Measurements from ENCODE around the gene MRGPRX4. TPM values are rescaled to one million over a fixed set of nuclear protein-coding genes. Genes with fewer than 3 reads are reported as not detected.
"Not testable (repeated sequence)": the region's sequence is repeated elsewhere in the genome, so short reads cannot be mapped to it uniquely, and the experiment has no call there.

The MRGPRX4 gene
- not detected for total RNA-seq

- no peak for DNase-seq (ENCODE audit: low read depth in 2 of 3, low spot score in 2 of 3)
Observed at GRCh38 chr11:18172666-18173065, at the start of gene MRGPRX4. Gene MRGPRX4, plus strand, starts transcription at chr11:18172837. Its CDS starts 420 bp downstream, at chr11:18173257.

DNA sequence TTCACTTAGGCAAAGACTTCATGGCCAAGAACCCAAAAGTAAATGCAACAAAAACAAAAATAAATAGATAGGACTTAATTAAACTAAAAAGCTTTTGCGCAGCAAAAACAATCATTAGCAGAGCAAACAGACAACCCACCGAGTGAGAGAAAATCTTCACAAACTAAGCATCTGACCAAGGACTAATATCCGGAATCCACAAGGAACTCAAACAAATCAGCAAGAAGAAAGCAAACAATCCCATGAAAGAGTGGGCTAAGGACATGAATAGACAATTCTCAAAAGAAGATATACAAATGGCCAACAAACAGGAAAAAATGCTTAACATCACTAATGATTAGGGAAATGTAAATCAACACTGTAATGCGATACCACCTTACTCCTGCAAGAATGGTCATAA is 41.5 kb upstream of the MRGPRX4 start:
- not testable (repeated sequence) for DNase-seq (ENCODE audit: low read depth in 2 of 3, low spot score in 2 of 3)

DNA sequence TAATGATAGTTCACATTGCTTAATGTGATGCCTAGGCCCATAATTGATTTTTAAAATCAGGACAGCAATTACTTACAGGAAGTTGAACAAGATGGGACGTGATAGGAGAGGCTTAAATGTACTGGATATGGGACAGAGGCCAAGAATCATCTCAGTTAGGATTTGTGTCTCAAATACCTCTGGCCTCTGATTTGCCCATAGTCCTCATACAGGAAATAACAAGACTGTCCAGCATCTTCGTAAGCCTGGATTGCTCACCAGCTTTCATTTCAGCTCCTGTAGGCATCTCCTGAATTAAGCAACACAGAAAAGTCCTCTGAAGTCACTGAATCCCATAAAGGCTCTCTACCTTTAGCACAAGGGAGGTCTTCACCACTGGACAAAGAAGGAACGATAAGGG is 40.3 kb upstream of the MRGPRX4 start, which contains the start of gene MRGPRX3:
MRGPRX3 (plus strand) TSS at position 231 of the 400 bp plus-strand sequence. CDS start 4,632 bp downstream, outside the sequence.
- DNase-seq (ENCODE audit: low read depth in 2 of 3, low spot score in 2 of 3), result no peak

DNA sequence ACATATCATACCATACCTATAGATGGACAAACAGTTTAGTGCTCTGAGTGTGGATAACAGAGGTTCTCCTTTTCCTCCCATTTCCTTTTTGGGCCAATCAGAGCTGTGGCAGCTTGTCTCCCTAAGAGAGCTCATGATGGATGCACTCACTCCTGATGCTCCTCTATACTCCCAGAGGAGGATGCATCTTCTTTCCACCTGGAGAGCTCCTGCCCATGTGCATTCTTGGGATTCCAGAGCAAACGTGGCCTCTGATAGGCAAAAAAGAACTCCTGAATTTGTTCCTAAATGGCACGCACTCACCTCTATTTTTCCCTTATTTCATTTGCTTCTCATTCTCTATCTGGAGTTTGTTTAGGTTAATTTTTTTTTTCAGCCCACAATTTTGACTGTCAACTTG is 37.3 kb upstream of the MRGPRX4 start:
- DNase-seq (ENCODE audit: low read depth in 2 of 3, low spot score in 2 of 3), result no peak

- DNase-seq (ENCODE audit: low read depth in 2 of 3, low spot score in 2 of 3), result no peak
Observed at GRCh38 chr11:18137186-18137800, 35.3 kb upstream of the MRGPRX4 start.

DNA sequence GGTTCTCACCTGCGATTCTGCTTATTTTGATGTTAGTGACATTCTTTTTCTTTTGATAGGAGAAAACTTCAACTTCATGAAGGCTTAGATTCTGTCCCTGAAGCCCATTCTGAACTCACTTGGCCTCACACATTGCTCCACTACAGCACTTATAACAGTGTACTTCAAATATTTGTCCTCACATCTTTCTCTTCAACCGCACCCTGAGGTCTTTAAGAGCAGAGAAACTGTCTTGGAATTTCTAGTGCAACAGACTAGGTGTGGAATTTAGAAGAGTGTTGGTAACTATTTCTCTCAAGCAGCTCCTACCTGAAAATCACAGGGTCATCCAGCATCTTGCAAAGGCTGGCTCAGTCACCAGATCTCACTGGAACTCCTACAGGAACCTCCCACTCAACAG is 32.5 kb upstream of the MRGPRX4 start:
- no peak for DNase-seq (ENCODE audit: low read depth in 2 of 3, low spot score in 2 of 3)

GRCh38 chr11:18144243-18144642 is 28.4 kb upstream of the MRGPRX4 start:
- DNase-seq (ENCODE audit: low read depth in 2 of 3, low spot score in 2 of 3), result no peak

DNA sequence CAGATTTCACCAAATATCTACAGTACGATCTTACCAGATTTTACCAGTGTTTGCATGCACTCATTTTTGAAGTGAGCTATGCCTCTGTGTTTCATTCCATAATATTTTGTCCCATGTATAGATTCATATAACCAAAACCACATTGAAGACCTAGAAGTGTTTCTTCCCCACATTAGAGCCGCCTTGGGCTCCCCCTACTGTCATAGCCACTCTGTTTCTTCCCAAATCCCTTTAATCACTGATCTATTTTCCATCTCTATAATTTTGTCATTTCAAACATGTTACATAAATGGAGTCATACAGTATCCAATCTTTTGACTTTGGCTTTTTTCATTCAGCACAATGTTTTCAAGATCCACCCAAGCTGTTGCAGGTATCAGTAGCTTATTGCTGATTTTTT is 27.6 kb upstream of the MRGPRX4 start:
- no peak for DNase-seq (ENCODE audit: low read depth in 2 of 3, low spot score in 2 of 3)

GRCh38 chr11:18145837-18146236 is 26.8 kb upstream of the MRGPRX4 start:
- DNase-seq (ENCODE audit: low read depth in 2 of 3, low spot score in 2 of 3), result no peak

DNA sequence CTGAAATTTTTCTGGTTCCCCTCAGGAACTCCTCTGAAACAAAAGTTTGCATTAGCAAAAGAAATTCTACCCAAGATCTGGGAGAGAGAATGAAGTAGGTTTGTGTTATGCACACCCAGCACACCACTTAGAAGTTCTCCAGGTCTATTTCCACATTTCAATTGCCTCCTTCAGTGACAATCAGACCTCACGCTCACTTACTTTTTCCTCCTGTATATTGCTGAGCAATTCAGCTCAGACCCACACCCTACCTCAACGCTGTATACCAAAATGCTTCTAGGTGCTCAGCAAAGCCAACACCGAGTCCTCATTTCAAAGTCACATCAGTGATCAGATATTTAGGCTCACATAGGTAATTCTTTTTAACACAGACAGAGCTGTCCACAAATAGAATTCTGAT is 21.1 kb upstream of the MRGPRX4 start:
- DNase-seq (ENCODE audit: low read depth in 2 of 3, low spot score in 2 of 3), result no peak

- no peak for DNase-seq (ENCODE audit: low read depth in 2 of 3, low spot score in 2 of 3)
Observed at GRCh38 chr11:18168372-18168771, 4.3 kb upstream of the MRGPRX4 start.

- peak in 1 of 3 donors; percentile 43 for DNase-seq (ENCODE audit: low read depth in 2 of 3, low spot score in 2 of 3)
Observed at GRCh38 chr11:18171377-18172000, 1.1 kb upstream of the MRGPRX4 start.

DNA sequence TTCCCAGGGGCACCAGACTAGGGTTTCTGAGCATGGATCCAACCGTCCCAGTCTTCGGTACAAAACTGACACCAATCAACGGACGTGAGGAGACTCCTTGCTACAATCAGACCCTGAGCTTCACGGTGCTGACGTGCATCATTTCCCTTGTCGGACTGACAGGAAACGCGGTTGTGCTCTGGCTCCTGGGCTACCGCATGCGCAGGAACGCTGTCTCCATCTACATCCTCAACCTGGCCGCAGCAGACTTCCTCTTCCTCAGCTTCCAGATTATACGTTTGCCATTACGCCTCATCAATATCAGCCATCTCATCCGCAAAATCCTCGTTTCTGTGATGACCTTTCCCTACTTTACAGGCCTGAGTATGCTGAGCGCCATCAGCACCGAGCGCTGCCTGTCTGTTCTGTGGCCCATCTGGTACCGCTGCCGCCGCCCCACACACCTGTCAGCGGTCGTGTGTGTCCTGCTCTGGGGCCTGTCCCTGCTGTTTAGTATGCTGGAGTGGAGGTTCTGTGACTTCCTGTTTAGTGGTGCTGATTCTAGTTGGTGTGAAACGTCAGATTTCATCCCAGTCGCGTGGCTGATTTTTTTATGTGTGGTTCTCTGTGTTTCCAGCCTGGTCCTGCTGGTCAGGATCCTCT is 709 bp downstream of the MRGPRX4 start:
- no peak for DNase-seq (ENCODE audit: low read depth in 2 of 3, low spot score in 2 of 3)

- no peak for DNase-seq (ENCODE audit: low read depth in 2 of 3, low spot score in 2 of 3)
Observed at GRCh38 chr11:18188796-18189195, 16.2 kb downstream of the MRGPRX4 start.

GRCh38 chr11:18189476-18190245 is 17.0 kb downstream of the MRGPRX4 start:
- not testable (repeated sequence) for DNase-seq (ENCODE audit: low read depth in 2 of 3, low spot score in 2 of 3)

DNA sequence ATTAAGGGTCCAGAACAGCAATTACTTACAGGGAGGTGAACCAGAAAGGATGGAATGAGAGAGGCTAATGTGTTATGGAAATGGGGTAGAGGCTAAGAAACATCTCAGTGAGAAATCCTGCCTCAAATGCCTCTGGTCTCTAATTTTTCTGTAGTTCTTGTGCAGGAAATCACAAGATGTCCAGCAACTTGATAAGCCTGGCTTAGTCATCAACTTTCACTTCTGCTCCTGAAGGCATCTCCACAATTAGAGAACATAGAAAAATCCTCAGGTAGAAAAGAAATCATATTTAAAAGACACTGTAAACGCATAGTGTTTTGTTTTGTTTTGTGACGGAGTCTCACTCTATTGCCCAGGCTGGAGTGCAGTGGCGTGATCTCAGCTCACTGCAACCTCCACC is 18.7 kb downstream of the MRGPRX4 start:
- DNase-seq (ENCODE audit: low read depth in 2 of 3, low spot score in 2 of 3), result no peak

- no peak for DNase-seq (ENCODE audit: low read depth in 2 of 3, low spot score in 2 of 3)
Observed at GRCh38 chr11:18193010-18193409, 20.4 kb downstream of the MRGPRX4 start.

DNA sequence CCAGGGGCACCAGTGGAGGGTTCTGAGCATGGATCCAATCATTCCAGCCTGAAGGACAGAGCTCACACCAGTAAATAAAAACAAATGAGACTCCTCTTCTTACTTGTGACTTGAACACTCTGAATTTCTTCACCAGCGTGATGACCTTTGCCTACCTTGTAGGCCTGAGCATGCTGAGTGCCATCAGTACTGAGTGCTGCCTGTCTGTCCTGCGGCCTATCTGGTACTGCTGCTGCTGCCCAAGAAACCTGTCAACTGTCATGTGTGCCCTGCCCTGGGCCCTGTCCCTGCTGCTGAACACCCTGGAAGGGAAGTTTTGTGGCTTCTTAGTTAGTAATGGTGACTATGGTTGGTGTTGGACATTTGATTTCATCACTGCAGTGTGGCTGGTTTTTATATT is 23.9 kb downstream of the MRGPRX4 start:
- no peak for DNase-seq (ENCODE audit: low read depth in 2 of 3, low spot score in 2 of 3)

- not testable (repeated sequence) for DNase-seq (ENCODE audit: low read depth in 2 of 3, low spot score in 2 of 3)
Observed at GRCh38 chr11:18197738-18198137, 25.1 kb downstream of the MRGPRX4 start.

GRCh38 chr11:18203723-18204122 is 31.1 kb downstream of the MRGPRX4 start:
- DNase-seq (ENCODE audit: low read depth in 2 of 3, low spot score in 2 of 3), result peak in 2 of 3 donors; percentile 5 to 28

GRCh38 chr11:18204220-18204619 is 31.6 kb downstream of the MRGPRX4 start:
- DNase-seq (ENCODE audit: low read depth in 2 of 3, low spot score in 2 of 3), result no peak
